Cardiac fibroblast (primary cell): ENCODE data around the gene DAGLA.

Experiments
- DNase-seq, 2 donors: peaks; one replicate each; pipeline versions ENCODE4 v3.0.0 to v3.0.0-alpha.2; 2010; ENCODE audit warnings: low read depth in 2 of 2
- H3K4me3 ChIP-seq, 2 donors: replicated peaks in 1 of 2; 1 replicate in 1 of 2; 2 replicates in 1 of 2; pipeline ENCODE4 v1.5.1; 2011; ENCODE audit warnings: low read depth in 2 of 2, low read length in 2 of 2, mild to moderate bottlenecking in 2 of 2, moderate library complexity in 1 of 2
- CTCF ChIP-seq: IDR thresholded peaks from one replicate; pipeline ENCODE4 v1.5.1; 2011; ENCODE audit warnings: low read depth, mild to moderate bottlenecking, low read length, inconsistent platforms

The DAGLA gene

DNA sequence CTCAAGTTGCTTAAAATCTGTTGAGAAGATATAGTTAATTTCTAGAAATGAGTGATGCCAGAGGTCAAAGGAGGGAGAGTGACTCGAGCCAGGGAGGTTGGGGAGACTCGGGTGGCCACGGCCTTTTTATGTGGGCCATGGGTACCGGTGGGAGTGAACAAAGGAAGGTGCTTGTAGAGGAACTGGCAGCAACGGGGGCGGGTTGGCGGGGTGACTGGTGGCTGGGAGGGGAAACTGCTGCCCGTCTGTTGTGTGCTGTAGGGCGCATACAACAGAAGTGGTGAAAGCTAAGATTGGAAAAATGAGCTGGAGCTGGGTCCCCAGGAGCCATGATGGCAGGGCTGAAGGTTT lies 5.4 kb downstream of the DAGLA start:
- no peak for DNase-seq
- no peak overlapping the region for H3K4me3 ChIP-seq
- TF ChIP-seq CTCF: no peak

DNA sequence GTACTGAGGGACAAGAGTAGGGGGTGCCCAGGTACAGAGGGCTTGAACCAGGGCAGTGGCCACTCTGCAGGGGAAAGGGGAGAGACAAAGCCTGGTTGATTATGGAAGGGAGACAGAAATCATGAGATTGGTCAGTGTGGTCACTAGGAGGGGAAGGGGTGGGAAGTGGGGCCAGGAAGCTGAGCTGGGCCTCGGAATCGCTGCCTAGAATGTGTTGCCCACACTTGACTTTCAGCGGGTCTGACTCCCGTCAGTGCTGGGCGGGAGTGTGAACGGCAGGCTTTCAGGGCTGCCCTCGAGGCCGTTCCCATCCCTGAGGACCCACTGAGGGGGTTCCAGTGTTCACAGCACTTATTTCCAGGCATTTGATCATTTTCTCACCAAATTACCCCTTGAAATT lies 5.9 kb downstream of the DAGLA start:
- TF ChIP-seq CTCF: no peak

GRCh38 chr11:61686469-61686868 lies 6.3 kb downstream of the DAGLA start:
- DNase-seq: no peak
- H3K4me3 ChIP-seq: no peak overlapping the region
- TF ChIP-seq CTCF: no peak

More for the DNA sequence above, 5.9 kb downstream of the DAGLA start:
- H3K4me3 ChIP-seq: no peak overlapping the region
- no peak for DNase-seq

- no peak for TF ChIP-seq CTCF
- DNase-seq: no peak
- no peak overlapping the region for H3K4me3 ChIP-seq
These were observed 7.2 kb downstream of the DAGLA start for GRCh38 chr11:61687420-61687819.

DNA sequence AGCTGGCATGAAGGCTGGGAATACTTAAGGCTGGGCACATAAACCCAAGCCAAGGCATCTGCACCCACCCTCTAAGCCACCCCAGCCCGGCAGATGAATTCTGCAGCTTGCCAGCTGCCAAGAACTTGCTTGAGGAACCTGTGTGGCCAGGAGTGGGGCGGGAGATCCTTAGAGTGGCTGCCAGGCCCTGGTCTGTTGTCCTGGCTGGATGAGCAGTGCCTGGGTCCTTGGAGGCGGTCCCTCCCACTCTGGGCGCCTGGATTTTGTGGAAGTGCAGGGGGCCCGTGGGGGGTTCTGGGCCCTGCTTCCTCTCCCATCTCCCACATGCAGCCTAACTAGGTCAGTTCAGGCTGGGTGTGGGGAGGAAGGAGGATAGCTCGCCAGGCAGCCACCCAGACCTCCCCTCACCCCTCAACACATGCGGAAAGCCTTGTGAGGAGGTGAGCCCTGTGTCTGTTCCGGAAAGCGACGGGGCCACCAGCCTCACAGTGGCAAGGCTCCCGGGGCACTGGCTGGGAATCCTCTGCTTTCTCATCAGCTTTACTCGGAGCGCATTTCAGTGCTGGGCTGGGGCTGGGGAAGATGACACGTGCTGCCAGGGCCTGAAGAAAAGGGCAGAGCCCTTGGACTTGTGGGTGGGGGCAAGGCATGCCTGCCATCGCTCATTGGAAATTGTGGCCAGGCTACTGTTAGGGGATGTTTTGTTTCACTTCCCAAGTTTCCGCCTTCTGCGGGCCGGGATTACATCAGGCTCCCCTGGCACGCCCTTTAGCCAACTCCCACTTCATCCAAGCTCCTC lies 8.4 kb downstream of the DAGLA start:
- peak; percentile 49 to 71 for DNase-seq
- TF ChIP-seq CTCF: no peak
- H3K4me3 ChIP-seq: peak overlapping the region in 1 of 2 donors; percentile 18

DNA sequence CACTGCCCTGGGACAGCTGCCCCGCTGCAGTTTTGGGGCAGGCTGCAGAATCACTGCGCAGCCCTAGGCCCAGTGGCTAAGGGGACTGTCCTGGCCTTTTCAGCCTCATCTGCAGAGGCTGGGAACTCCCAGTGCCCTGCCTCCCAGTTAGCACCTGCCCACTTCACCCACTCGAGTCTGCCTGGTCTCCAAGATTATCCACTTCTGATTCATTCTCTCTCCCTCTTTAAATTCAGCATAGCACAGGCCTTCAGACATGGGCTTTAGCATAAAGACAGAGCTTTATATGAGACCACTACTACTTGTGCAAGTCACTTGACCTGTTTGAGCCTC lies 8.9 kb downstream of the DAGLA start:
- no peak overlapping the region for H3K4me3 ChIP-seq
- TF ChIP-seq CTCF: no peak
- DNase-seq: no peak
